GM18909 (cell line): ENCODE data around the gene AARS1.
"Not testable (repeated sequence)": the region's sequence is repeated elsewhere in the genome, so short reads cannot be mapped to it uniquely, and the experiment has no call there.

Source experiments
- ATAC-seq: cut with Tn5 transposase; IDR thresholded peaks from one replicate; pipeline ENCODE4 v1.9.1; 2021; ENCODE audit warnings: mild to moderate bottlenecking; ENCODE audit not compliant: unreplicated experiment, poor library complexity

The AARS1 gene

DNA sequence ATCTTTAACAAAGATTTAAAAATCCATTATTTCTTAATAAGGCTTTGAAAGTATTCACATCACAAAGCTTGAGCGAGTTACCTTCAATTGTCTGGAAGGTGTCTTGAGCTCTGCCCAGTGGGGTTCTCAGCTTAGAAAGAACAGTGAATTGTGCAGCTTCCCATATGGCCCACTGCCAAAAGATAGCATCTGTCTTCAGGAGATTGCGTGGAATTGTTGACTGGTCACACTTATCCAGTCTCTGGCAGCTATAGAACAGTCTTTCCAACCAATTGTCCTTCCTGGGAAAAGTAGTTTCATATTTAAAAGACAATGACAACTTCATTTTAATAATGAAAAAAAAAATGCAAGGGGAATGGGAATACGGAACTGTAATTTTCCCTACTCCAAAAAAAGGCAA, 57.5 kb downstream of the AARS1 start:
- ATAC-seq = not testable (repeated sequence)

DNA sequence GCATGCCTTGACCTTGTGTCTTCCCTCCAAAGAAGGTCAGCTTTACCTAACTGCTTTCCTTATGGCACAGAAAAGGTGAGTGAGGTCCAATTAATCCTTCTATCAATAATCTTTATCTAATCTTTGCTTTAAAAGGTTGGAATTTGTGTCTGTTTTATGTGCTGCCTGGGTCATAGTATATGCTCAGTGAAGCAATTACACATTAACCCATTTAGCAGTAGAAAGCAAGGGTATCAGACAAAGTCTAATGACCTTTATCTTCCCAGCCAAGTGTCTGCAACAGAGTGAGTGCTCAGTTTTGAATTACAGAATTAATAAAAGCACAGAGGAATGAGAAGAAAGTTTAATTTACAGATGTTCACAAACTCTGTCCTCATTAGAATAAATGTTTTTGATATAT, 63.3 kb downstream of the AARS1 start:
- not testable (repeated sequence) for ATAC-seq

DNA sequence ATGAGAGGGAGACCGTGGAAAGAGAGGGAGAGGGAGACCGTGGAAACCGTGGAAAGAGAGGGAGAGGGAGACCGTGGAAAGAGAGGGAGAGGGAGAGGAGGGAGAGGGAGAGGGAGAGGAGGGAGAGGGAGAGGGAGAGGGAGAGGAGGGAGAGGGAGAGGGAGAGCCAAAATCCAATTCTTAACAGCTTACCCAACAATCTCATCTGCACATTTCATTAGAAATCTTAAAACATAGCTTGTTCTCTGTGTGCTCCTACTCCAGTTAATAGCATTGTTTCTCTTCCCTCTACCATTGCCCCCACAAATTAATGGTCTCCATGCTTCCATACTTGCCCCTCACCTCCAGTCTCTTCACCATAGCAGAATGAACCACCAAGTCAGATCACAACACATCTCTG, 63.9 kb downstream of the AARS1 start:
- not testable (repeated sequence) for ATAC-seq

DNA sequence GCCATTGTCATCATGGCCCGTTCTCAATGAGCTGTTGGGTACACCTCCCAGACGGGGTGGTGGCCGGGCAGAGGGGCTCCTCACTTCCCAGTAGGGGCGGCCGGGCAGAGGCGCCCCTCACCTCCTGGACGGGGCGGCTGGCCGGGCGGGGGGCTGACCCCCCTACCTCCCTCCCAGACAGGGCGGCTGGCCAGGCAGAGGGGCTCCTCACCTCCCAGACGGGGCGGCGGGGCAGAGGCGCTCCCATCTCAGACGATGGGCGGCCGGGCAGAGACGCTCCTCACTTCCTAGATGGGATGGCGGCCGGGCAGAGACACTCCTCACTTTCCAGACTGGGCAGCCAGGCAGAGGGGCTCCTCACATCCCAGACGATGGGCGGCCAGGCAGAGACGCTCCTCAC, 64.7 kb downstream of the AARS1 start:
- ATAC-seq = not testable (repeated sequence)

DNA sequence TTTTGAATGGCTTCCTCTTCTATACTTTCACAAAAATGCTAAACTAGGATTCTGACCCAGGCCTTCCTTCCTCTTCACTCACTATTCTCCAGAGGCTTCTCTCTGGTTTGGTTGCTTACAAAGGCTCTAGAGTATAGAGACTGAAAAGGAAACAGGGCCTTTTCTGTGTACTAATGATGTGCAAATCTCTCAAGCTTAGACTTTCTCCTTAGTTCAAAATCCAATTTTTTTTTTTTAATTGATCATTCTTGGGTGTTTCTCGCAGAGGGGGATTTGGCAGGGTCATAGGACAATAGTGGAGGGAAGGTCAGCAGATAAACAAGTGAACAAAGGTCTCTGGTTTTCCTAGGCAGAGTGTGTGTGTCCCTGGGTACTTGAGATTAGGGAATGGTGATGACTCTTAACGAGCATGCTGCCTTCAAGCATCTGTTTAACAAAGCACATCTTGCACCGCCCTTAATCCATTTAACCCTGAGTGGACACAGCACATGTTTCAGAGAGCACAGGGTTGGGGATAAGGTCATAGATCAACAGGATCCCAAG, 65.3 kb downstream of the AARS1 start:
- not testable (repeated sequence) for ATAC-seq

DNA sequence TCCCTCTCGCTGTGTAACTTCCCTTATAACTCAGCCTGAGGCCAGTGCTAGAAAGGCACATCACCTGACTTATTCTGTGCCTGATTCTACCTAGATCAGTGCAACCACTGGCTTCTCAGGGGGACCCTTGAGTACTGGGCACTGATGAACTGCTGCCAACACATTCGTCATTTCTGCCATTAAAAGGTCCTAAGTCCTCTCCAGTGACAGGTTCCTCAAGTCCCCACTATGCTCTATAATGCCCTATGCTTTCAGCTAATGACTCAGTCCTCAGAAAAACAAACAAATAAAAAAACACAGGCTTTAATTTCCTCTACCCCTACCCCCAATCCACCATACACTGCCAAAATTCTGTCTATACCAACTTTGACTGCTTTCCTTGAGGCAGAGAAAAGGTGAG, 66.1 kb downstream of the AARS1 start:
- not testable (repeated sequence) for ATAC-seq

DNA sequence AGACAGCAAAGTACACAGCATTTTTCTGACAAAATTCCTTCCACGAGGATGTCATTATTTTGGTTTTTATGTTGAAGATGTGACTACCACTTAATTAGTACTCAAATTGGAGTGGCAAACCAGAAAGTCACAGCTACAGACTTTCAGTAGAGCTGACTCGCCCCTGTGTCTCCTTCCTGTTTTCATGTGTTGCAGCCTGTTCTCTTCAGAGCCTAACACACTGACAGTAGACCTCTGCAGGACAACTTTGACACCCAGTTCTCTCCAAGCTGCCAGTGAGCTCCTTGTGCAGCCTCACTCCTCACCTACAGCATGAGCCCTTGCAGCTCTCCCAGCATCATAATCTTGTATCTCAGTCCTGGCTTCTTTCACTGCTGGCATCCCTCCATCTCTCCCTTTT, 66.7 kb downstream of the AARS1 start:
- ATAC-seq = not testable (repeated sequence)

DNA sequence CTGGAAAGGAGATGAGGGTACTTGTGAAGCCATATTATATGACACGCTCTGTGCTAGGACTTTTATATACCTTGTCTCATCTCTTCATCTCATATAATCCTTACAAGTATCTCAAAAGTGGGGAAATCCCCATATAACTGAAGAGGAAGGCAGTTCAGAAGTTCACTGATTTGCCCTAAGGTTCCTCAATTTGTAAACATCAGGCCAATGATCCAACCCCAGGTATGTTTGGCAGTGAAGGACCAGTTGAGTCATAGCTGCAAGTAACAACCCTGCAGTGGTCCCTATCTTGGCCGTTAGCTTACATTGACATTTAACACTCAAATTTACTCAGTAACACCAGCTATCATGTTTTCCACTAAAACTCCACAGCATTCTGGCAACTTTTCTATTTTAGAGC, 70.7 kb downstream of the AARS1 start:
- not testable (repeated sequence) for ATAC-seq

DNA sequence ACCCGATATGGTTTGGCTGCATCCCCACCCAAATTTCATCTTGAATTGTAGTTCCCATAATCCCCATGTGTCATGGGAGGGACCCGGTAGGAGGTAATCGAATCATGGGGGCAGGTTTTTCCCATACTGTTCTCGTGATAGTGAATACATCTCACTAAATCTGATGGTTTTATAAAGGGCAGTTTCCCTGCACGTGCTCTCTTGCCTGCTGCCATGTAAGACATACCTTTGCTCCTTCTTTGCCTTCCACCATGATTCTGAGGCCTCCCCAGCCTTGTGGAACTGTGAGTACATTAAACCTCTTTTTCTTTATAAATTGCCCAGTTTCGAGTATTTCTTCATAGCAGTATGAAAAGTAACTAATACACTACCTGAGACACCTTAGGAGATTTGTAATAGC, 82.9 kb downstream of the AARS1 start:
- ATAC-seq = not testable (repeated sequence)

DNA sequence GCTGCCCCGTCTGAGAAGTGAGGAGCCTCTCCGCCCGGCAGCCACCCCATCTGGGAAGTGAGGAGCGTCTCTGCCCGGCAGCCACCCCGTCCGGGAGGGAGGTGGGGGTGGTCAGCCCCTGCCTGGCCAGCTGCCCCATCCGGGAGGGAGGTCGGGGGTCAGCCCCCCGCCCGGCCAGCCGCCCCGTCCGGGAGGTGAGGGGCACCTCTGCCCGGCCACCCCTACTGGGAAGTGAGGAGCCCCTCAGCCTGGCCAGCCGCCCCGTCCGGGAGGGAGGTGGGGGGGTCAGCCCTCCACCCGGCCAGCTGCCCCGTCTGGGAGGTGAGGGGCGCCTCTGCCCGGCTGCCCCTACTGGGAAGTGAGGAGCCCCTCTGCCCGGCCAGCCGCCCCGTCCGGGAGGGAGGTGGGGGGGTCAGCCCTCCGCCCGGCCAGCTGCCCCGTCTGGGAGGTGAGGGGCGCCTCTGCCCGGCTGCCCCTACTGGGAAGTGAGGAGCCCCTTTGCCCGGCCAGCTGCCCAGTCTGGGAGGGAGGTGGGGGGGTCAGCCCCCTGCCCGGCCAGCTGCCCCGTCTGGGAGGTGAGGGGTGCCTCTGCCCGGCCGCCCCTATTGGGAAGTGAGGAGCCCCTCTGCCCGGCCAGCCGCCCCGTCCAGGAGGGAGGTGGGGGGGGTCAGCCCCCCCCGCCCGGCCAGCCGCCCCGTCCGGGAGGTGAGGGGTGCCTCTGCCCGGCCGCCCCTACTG, 84.5 kb downstream of the AARS1 start:
- ATAC-seq = not testable (repeated sequence)

DNA sequence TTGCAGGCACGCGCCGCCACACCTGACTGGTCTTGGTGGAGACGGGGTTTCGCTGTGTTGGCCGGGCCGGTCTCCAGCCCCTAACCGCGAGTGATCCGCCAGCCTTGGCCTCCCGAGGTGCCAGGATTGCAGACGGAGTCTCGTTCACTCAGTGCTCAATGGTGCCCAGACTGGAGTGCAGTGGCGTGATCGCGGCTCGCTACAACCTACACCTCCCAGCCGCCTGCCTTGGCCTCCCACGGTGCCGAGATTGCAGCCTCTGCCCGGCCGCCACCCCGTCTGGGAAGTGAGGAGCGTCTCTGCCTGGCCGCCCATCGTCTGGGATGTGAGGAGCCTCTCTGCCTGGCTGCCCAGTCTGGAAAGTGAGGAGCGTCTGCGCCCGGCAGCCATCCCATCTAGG, 85.3 kb downstream of the AARS1 start:
- not testable (repeated sequence) for ATAC-seq

DNA sequence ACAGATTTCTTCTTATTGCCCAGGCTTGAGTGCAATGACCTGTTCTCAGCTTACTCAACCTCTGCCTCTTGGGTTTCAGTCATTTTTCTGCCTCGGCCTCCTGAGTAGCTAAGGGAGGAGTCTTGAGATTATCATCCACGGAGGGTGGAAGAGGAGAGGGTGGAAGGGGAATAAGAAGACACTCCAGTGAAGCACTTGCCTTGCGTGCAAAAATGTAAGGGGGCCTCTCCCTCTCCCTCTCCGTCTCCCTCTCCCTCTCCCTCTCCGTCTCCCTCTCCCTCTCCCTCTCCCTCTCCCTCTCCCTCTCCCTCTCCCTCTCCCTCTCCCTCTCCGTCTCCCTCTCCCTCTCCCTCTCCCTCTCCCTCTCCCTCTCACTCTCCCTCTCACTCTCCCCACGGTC, 85.8 kb downstream of the AARS1 start:
- not testable (repeated sequence) for ATAC-seq
